A673 (cell line): Measurements from ENCODE around the gene OR8J1. TPM values are rescaled to one million over a fixed set of nuclear protein-coding genes. Genes with fewer than 3 reads are reported as not detected.
"Not testable (repeated sequence)": the region's sequence is repeated elsewhere in the genome, so short reads cannot be mapped to it uniquely, and the experiment has no call there.

Source experiments
- BruUV-seq: library from RNA; stranded (reverse); fragments of 400-500 nt; replicated peaks from 2 replicates; lab custom pipeline; 2021; lab: Mats Ljungman, UMichigan
- CTCF ChIA-PET: fragments of 300-600 bp; sonication (Branson Sonifier 250); formaldehyde crosslinking; loops from one replicate; lab custom pipeline; 2022; ENCODE audit warnings: antibody characterized with exemption; lab: Charles Lee
- POLR2A ChIA-PET: fragments of 300-600 bp; sonication (Branson Sonifier 250); formaldehyde crosslinking; loops from one replicate; lab custom pipeline; 2022; ENCODE audit warnings: antibody characterized with exemption; ENCODE audit not compliant: low non-redundant PET; lab: Charles Lee
- DNase-seq: peaks from one replicate; pipeline ENCODE4 v3.0.0-alpha.2; 2015; ENCODE audit warnings: low spot score
- H3K27ac ChIP-seq: fragments of 200-600 bp; sonication (generic); 2 replicates; pipeline ENCODE4 v1.5.1; 2016; ENCODE audit warnings: mixed run types, low read depth, mild to moderate bottlenecking, mixed read lengths, antibody characterized with exemption, low read length; ENCODE audit not compliant: poor library complexity, severe bottlenecking
- H3K27me3 ChIP-seq: fragments of 200-600 bp; sonication (generic); replicated peaks from 2 replicates; pipeline ENCODE4 v1.6.1; 2017; ENCODE audit warnings: mixed run types, low read depth, mild to moderate bottlenecking, mixed read lengths, antibody characterized with exemption, low read length; ENCODE audit not compliant: insufficient read depth, poor library complexity
- H3K36me3 ChIP-seq: fragments of 200-600 bp; sonication (generic); 2 replicates; pipeline ENCODE4 v1.6.1; 2016; ENCODE audit warnings: mixed run types, mild to moderate bottlenecking, mixed read lengths, antibody characterized with exemption, low read length; ENCODE audit not compliant: insufficient read depth, poor library complexity, severe bottlenecking
- H3K4me1 ChIP-seq: fragments of 200-600 bp; sonication (generic); 2 replicates; pipeline ENCODE4 v1.6.1; 2017; ENCODE audit warnings: mixed run types, mild to moderate bottlenecking, mixed read lengths, antibody characterized with exemption, low read length; ENCODE audit not compliant: insufficient read depth, poor library complexity, severe bottlenecking
- H3K4me3 ChIP-seq: fragments of 200-600 bp; sonication (generic); 2 replicates; pipeline ENCODE4 v1.5.1; 2016; ENCODE audit warnings: low read depth, mixed run types, mild to moderate bottlenecking, mixed read lengths, low read length; ENCODE audit not compliant: poor library complexity, severe bottlenecking
- H3K9me3 ChIP-seq: fragments of 200-600 bp; sonication (generic); 2 replicates; pipeline ENCODE4 v1.6.1; 2016; ENCODE audit warnings: mixed run types, low read depth, mild to moderate bottlenecking, mixed read lengths, antibody characterized with exemption, low read length; ENCODE audit not compliant: poor library complexity, severe bottlenecking
- CTCF ChIP-seq: fragments of 300-800, 200-600 bp; sonication (generic); conservative IDR thresholded peaks from 2 replicates; pipeline ENCODE4 v1.5.1; 2017; ENCODE audit warnings: low read depth, mild to moderate bottlenecking, antibody characterized with exemption, low read length, moderate library complexity, mixed read lengths
- EZH2 ChIP-seq: fragments of 200-600 bp; sonication (generic); IDR thresholded peaks from 2 replicates; pipeline ENCODE4 v1.6.1; 2017; ENCODE audit warnings: borderline replicate concordance, low read depth, mild to moderate bottlenecking, mixed read lengths, antibody characterized with exemption, low read length; ENCODE audit not compliant: poor library complexity, severe bottlenecking
- intact Hi-C: fragments of 100-400 bp; cut with micrococcal nuclease; formaldehyde crosslinking; loops from one replicate; pipeline ENCODE4 v1.10.0; 2022; ENCODE audit not compliant: unreplicated experiment
- total RNA-seq: library from RNA; stranded (reverse); gene quantifications from 2 replicates; pipeline ENCODE4 v1.2.3, GENCODE V29; 2021

Gene OR8J1
- total RNA-seq, 1 experiment from 2014 or later, result not detected

GRCh38 chr11:56394381-56394780 lies 40.3 kb downstream of the OR8J1 start:
- Histone ChIP-seq H3K27ac (no peak overlapping the region), H3K9me3 (peaks cover 3% of the 10 kb centered on the region), H3K4me1 (no peaks in the 10 kb centered on the region), H3K27me3 (no peaks in the 10 kb centered on the region), H3K4me3 (no peak overlapping the region), H3K36me3 (no peaks in the 10 kb centered on the region)
- DNase-seq, result no peak
- TF ChIP-seq CTCF, result no peak
- no peak for TF ChIP-seq EZH2
- POLR2A ChIA-PET, result no interaction called here
- no TSS peak for BruUV-seq
- CTCF ChIA-PET, result no interaction called here
- intact Hi-C loops, result no loop called here

GRCh38 chr11:56396047-56396446 lies 42.0 kb downstream of the OR8J1 start:
- Histone ChIP-seq H3K4me1 (no peaks in the 10 kb centered on the region), H3K9me3 (peaks cover 3% of the 10 kb centered on the region), H3K36me3 (no peaks in the 10 kb centered on the region), H3K4me3 (no peak overlapping the region), H3K27ac (no peak overlapping the region), H3K27me3 (no peaks in the 10 kb centered on the region)
- ChIA-PET POLR2A (no interaction called here), CTCF (no interaction called here)
- no TSS peak for BruUV-seq
- DNase-seq, result no peak
- TF ChIP-seq CTCF (no peak), EZH2 (no peak)
- intact Hi-C loops, result no loop called here

- H3K4me1 ChIP-seq, CTCF ChIA-PET, POLR2A ChIA-PET, H3K27me3 ChIP-seq, H3K27ac ChIP-seq, BruUV-seq, H3K36me3 ChIP-seq, intact Hi-C loops, DNase-seq, H3K4me3 ChIP-seq: not testable (repeated sequence)
- peaks cover 18% of the 10 kb centered on the region for H3K9me3 ChIP-seq
These were observed 47.9 kb downstream of the OR8J1 start for GRCh38 chr11:56401858-56402461.

- no peaks in the 10 kb centered on the region for H3K36me3 ChIP-seq
- no peak for DNase-seq
- no peaks in the 10 kb centered on the region for H3K27me3 ChIP-seq
- ChIA-PET POLR2A (no interaction called here), CTCF (no interaction called here)
- no peak overlapping the region for H3K4me3 ChIP-seq
- BruUV-seq, result no TSS peak
- intact Hi-C loops, result no loop called here
- H3K9me3 ChIP-seq, result peaks cover 23% of the 10 kb centered on the region
- no peaks in the 10 kb centered on the region for H3K4me1 ChIP-seq
- no peak for TF ChIP-seq CTCF
- TF ChIP-seq EZH2, result no peak
- H3K27ac ChIP-seq, result no peak overlapping the region
These were observed 50.3 kb downstream of the OR8J1 start for GRCh38 chr11:56404393-56404792.
